SK-N-SH treated with all-trans-retinoic acid at 6 μM for 48 hours (cell line): ENCODE data around the gene IFT74.

Experiments
- ARNTL ChIP-seq: fragments of 450-650 bp; formaldehyde crosslinking; IDR thresholded peaks from 2 replicates; pipeline ENCODE4 v1.5.0; 2020; ENCODE audit warnings: low read depth, mild to moderate bottlenecking, moderate library complexity, borderline replicate concordance
- CSRNP3 ChIP-seq: fragments of 250-450 bp; sonication (Bioruptor Pico); IDR thresholded peaks from 2 replicates; pipeline ENCODE4 v1.5.1; 2021; ENCODE audit warnings: mild to moderate bottlenecking, moderate library complexity
- GLIS3 ChIP-seq: fragments of 250-450 bp; sonication (Bioruptor Pico); IDR thresholded peaks from 2 replicates; pipeline ENCODE4 v1.5.0; 2020; ENCODE audit warnings: mild to moderate bottlenecking, moderate library complexity
- SNAI2 ChIP-seq: fragments of 250-450 bp; sonication (Bioruptor Pico); IDR thresholded peaks from 2 replicates; pipeline ENCODE4 v1.5.0; 2020; ENCODE audit warnings: mild to moderate bottlenecking, moderate library complexity
- TCF4 ChIP-seq: fragments of 250-450 bp; sonication (Bioruptor Pico); IDR thresholded peaks from 2 replicates; pipeline ENCODE4 v1.8.0; 2021; ENCODE audit warnings: mild to moderate bottlenecking, moderate library complexity, borderline replicate concordance
- TSHZ2 ChIP-seq: fragments of 250-450 bp; sonication (Bioruptor Pico); IDR thresholded peaks from 2 replicates; pipeline ENCODE4 v1.5.0; 2020; ENCODE audit warnings: mild to moderate bottlenecking, moderate library complexity
- ZNF565 ChIP-seq: fragments of 450-650 bp; formaldehyde crosslinking; conservative IDR thresholded peaks from 2 replicates; pipeline ENCODE4 v1.5.0; 2020; ENCODE audit warnings: low read depth, mild to moderate bottlenecking, moderate library complexity
- ZNF70 ChIP-seq: fragments of 450-650 bp; formaldehyde crosslinking; IDR thresholded peaks from 2 replicates; pipeline ENCODE4 v1.5.0; 2020; ENCODE audit warnings: mild to moderate bottlenecking, moderate library complexity
- TF ChIP-seq, protein P1 (sequence below): fragments of 250-450 bp; sonication (Bioruptor Pico); IDR thresholded peaks from 2 replicates; pipeline ENCODE4 v1.5.1; 2020; ENCODE audit warnings: low read depth, mild to moderate bottlenecking, moderate library complexity

DNA sequence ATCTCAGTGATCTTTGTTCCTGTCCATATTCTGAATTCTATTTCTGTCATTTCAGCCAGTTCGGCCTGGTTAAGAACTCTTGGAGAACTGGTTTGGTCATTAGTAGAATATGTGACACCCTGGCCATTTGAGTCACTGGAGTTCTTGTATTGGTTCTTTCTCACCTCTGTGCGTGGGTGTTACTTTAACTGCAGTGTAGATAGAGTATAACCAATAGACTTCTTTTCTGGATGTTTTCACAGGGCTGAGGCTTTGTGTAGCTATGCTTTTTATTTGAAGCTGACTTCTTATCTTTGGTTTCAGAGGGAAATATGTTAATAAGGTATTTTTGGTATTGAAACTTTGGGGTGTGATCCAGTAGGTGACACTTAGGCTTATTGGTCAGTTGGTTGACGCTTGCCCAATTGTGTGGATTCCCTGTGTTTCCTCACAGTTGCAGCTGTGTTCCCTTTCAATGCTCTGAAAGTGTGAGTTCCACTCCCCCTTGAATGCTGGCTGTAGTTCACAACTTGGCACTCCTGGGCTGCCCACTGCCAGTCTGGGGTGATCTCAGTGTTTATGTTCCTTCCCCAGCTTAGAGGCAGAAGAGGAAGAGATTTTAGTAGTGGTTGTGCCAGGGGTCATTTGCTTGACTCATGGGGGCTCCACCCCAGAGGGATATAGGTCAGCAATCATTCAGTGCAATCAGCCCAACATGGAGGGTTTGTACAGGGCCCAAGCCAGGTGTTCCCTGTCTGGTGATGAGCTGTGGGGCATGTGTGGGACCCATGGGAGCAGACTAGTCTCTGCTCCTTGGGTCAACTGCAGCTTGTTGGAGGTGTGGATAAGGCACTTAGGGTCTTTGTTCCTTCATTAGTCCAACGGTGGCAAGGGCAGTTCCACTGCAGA lies 117.9 kb downstream of the IFT74 start:
- TF ChIP-seq SNAI2 (CRISPR knock-in tag) (no peak), CSRNP3 (CRISPR knock-in tag) (no peak), ARNTL (no peak), GLIS3 (CRISPR knock-in tag) (no peak), TSHZ2 (CRISPR knock-in tag) (no peak), ZNF70 (CRISPR knock-in tag) (no peak), TCF4 (CRISPR knock-in tag) (no peak), ZNF565 (CRISPR knock-in tag) (no peak)
- TF ChIP-seq, protein P1, sequence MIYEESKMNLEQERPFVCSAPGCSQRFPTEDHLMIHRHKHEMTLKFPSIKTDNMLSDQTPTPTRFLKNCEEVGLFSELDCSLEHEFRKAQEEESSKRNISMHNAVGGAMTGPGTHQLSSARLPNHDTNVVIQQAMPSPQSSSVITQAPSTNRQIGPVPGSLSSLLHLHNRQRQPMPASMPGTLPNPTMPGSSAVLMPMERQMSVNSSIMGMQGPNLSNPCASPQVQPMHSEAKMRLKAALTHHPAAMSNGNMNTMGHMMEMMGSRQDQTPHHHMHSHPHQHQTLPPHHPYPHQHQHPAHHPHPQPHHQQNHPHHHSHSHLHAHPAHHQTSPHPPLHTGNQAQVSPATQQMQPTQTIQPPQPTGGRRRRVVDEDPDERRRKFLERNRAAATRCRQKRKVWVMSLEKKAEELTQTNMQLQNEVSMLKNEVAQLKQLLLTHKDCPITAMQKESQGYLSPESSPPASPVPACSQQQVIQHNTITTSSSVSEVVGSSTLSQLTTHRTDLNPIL (CRISPR knock-in tag): no peak
